H9 (cell line): ENCODE measurements around the gene FAM171A1. TPM values are rescaled to one million over a fixed set of nuclear protein-coding genes. Genes with fewer than 3 reads are reported as not detected.
"Not testable (repeated sequence)": the region's sequence is repeated elsewhere in the genome, so short reads cannot be mapped to it uniquely, and the experiment has no call there.

Experiments used
- DNase-seq: peaks from one replicate; pipeline ENCODE4 v3.0.0-alpha.2; 2017
- H2AFZ ChIP-seq: one replicate; pipeline ENCODE4 v1.6.1; 2013; ENCODE audit warnings: mild to moderate bottlenecking, low read length, control low read depth, moderate library complexity
- H2AK5ac ChIP-seq: 2 replicates; pipeline ENCODE4 v1.6.1; 2013; ENCODE audit warnings: low read length, control low read depth, mixed read lengths; ENCODE audit not compliant: insufficient read length
- H2BK120ac ChIP-seq: one replicate; pipeline ENCODE4 v1.6.1; 2013; ENCODE audit warnings: low read depth, mild to moderate bottlenecking, low read length, control low read depth, inconsistent platforms; ENCODE audit not compliant: poor library complexity, severe bottlenecking
- H2BK12ac ChIP-seq: 2 replicates; pipeline ENCODE4 v1.6.1; 2013; ENCODE audit warnings: low read length, control low read depth, mixed read lengths, low read depth; ENCODE audit not compliant: insufficient read length
- H2BK15ac ChIP-seq: 2 replicates; pipeline ENCODE4 v1.6.1; 2013; ENCODE audit warnings: low read depth, low read length, control low read depth
- H2BK20ac ChIP-seq: one replicate; pipeline ENCODE4 v1.6.1; 2013; ENCODE audit warnings: low read depth, mild to moderate bottlenecking, low read length, control low read depth, inconsistent platforms; ENCODE audit not compliant: poor library complexity, severe bottlenecking
- H2BK5ac ChIP-seq: 2 replicates; pipeline ENCODE4 v1.6.1; 2013; ENCODE audit warnings: low read length, control low read depth, mixed read lengths; ENCODE audit not compliant: insufficient read length
- H3K14ac ChIP-seq: 2 replicates; pipeline ENCODE4 v1.6.1; 2013; ENCODE audit warnings: low read length, control low read depth; ENCODE audit not compliant: insufficient read depth
- H3K18ac ChIP-seq: 2 replicates; pipeline ENCODE4 v1.6.1; 2013; ENCODE audit warnings: low read depth, mild to moderate bottlenecking, mixed read lengths, low read length, control low read depth; ENCODE audit not compliant: insufficient read length
- H3K23ac ChIP-seq: 2 replicates; pipeline ENCODE4 v1.6.1; 2013; ENCODE audit warnings: low read length, control low read depth, mixed read lengths, low read depth; ENCODE audit not compliant: insufficient read length
- H3K23me2 ChIP-seq: 2 replicates; pipeline ENCODE4 v1.6.1; 2013; ENCODE audit warnings: low read depth, mild to moderate bottlenecking, mixed read lengths, low read length, control low read depth; ENCODE audit not compliant: insufficient read length, poor library complexity, severe bottlenecking
- H3K27ac ChIP-seq: 2 replicates; pipeline ENCODE4 v1.5.1; 2013; ENCODE audit warnings: low read length, control low read depth, mixed read lengths, low read depth; ENCODE audit not compliant: insufficient read length
- H3K27me3 ChIP-seq: 2 replicates; pipeline ENCODE4 v1.6.1; 2013; ENCODE audit warnings: low read length, control low read depth, inconsistent platforms; ENCODE audit not compliant: insufficient read depth
- H3K4ac ChIP-seq: 2 replicates; pipeline ENCODE4 v1.6.1; 2013; ENCODE audit warnings: low read depth, mild to moderate bottlenecking, control low read depth, inconsistent platforms, low read length, moderate library complexity
- H3K4me1 ChIP-seq: 2 replicates; pipeline ENCODE4 v1.6.1; 2013; ENCODE audit warnings: low read length, control low read depth, inconsistent platforms; ENCODE audit not compliant: insufficient read depth
- H3K4me2 ChIP-seq: 2 replicates; pipeline ENCODE4 v1.6.1; 2013; ENCODE audit warnings: low read length, control low read depth, mixed read lengths; ENCODE audit not compliant: insufficient read length, insufficient read depth
- H3K56ac ChIP-seq: 2 replicates; pipeline ENCODE4 v1.6.1; 2013; ENCODE audit warnings: low read depth, mild to moderate bottlenecking, mixed read lengths, low read length, control low read depth; ENCODE audit not compliant: insufficient read length
- H3K79me1 ChIP-seq: 2 replicates; pipeline ENCODE4 v1.6.1; 2013; ENCODE audit warnings: low read depth, mild to moderate bottlenecking, moderate library complexity, low read length, control low read depth, inconsistent platforms; ENCODE audit not compliant: insufficient read depth, poor library complexity, severe bottlenecking
- H3K79me2 ChIP-seq: 2 replicates; pipeline ENCODE4 v1.6.1; 2013; ENCODE audit warnings: low read length, control low read depth, inconsistent platforms; ENCODE audit not compliant: insufficient read depth
- H3K9ac ChIP-seq: 2 replicates; pipeline ENCODE4 v1.6.1; 2013; ENCODE audit warnings: low read length, control low read depth, mixed read lengths; ENCODE audit not compliant: insufficient read length; ENCODE audit errors: extremely low read depth
- H3K9me3 ChIP-seq: one replicate; pipeline ENCODE4 v1.6.1; 2013; ENCODE audit warnings: low read depth, low read length, inconsistent platforms; ENCODE audit not compliant: control insufficient read depth
- H3T11ph ChIP-seq: one replicate; pipeline ENCODE4 v1.6.1; 2013; ENCODE audit warnings: mild to moderate bottlenecking, low read length, control low read depth, inconsistent platforms
- H4K20me1 ChIP-seq: one replicate; pipeline ENCODE4 v1.6.1; 2013; ENCODE audit not compliant: control insufficient read depth, insufficient read length, insufficient read depth
- H4K5ac ChIP-seq: 2 replicates; pipeline ENCODE4 v1.6.1; 2013; ENCODE audit warnings: low read depth, mild to moderate bottlenecking, mixed read lengths, low read length, control low read depth; ENCODE audit not compliant: insufficient read length
- H4K8ac ChIP-seq: replicated peaks from 2 replicates; pipeline ENCODE4 v1.6.1; 2013; ENCODE audit warnings: low read length, control low read depth, mixed read lengths, low read depth; ENCODE audit not compliant: insufficient read length
- H4K91ac ChIP-seq: 2 replicates; pipeline ENCODE4 v1.6.1; 2013; ENCODE audit warnings: low read depth, mild to moderate bottlenecking, moderate library complexity, mixed read lengths, low read length, control low read depth; ENCODE audit not compliant: insufficient read length
- H3K27ac Mint-ChIP-seq, 3 experiments: 2 replicates in 2 of 3; 3 replicates in 1 of 3; pipeline ENCODE4 v1.8.0; 2020 to 2021; ENCODE audit warnings: mixed read lengths in 3 of 3, mild to moderate bottlenecking in 1 of 3, moderate library complexity in 1 of 3
- H3K27me3 Mint-ChIP-seq: 2 replicates; pipeline ENCODE4 v1.8.0; 2021; ENCODE audit warnings: low read depth, mild to moderate bottlenecking, moderate library complexity, mixed read lengths
- H3K36me3 Mint-ChIP-seq, 3 experiments: 2 replicates in 2 of 3; 3 replicates in 1 of 3; pipeline ENCODE4 v1.8.0; 2020 to 2021; ENCODE audit warnings: low read depth in 3 of 3, mixed read lengths in 3 of 3; ENCODE audit not compliant: insufficient read depth in 1 of 3
- H3K4me1 Mint-ChIP-seq, 2 experiments: 2 replicates each; pipeline ENCODE4 v1.8.0; 2020; ENCODE audit warnings: mixed read lengths in 2 of 2
- H3K4me3 Mint-ChIP-seq, 2 experiments: 2 replicates in 1 of 2; 3 replicates in 1 of 2; pipeline ENCODE4 v1.8.0; 2020 to 2021; ENCODE audit warnings: mild to moderate bottlenecking in 2 of 2, mixed read lengths in 2 of 2, moderate library complexity in 1 of 2
- H3K9me3 Mint-ChIP-seq, 2 experiments: 2 replicates in 1 of 2; 3 replicates in 1 of 2; pipeline ENCODE4 v1.8.0; 2020; ENCODE audit warnings: mild to moderate bottlenecking in 2 of 2, mixed read lengths in 2 of 2, moderate library complexity in 1 of 2
- CTCF ChIP-seq: fragments of 200-600 bp; sonication (generic); conservative IDR thresholded peaks from 3 replicates; pipeline ENCODE4 v1.8.0; 2021; ENCODE audit warnings: antibody characterized with exemption, mild to moderate bottlenecking
- WGBS: extraction: QIAGEN DNeasy Blood & Tissue Kit; methylation state at CpG from one replicate; pipeline ENCODE4 v1.1.7; 2013; ENCODE audit warnings: missing lambda C conversion rate, low lambda C conversion rate, mixed read lengths; ENCODE audit not compliant: insufficient read length; ENCODE audit errors: extremely low coverage; 5-methylcytosine and 5-hydroxymethylcytosine counted together
- total RNA-seq: library from RNA; stranded (reverse); gene quantifications from 2 replicates; pipeline ENCODE4 v1.2.1, GENCODE V29; 2021

Gene FAM171A1
- total RNA-seq, 1 experiment from 2014 or later: 37.4 TPM

GRCh38 chr10:15208221-15208620 is 162.9 kb downstream of the FAM171A1 start:
- no peak overlapping the region for H3K4me3 Mint-ChIP-seq

GRCh38 chr10:15207410-15207809 is 163.7 kb downstream of the FAM171A1 start:
- not testable (repeated sequence) for H3K9me3 ChIP-seq, H3K79me2 ChIP-seq, H3K23ac ChIP-seq, H4K20me1 ChIP-seq, H3K14ac ChIP-seq, H3K23me2 ChIP-seq, H3K4ac ChIP-seq, H4K5ac ChIP-seq, H3K4me2 ChIP-seq, H4K91ac ChIP-seq, H3K27me3 Mint-ChIP-seq, H3K4me1 ChIP-seq, H4K8ac ChIP-seq, H2BK120ac ChIP-seq, DNase-seq, H2AK5ac ChIP-seq, H3K56ac ChIP-seq, H3K4me3 Mint-ChIP-seq, H2BK12ac ChIP-seq, H3K18ac ChIP-seq, H3K9ac ChIP-seq, H3T11ph ChIP-seq, H2BK5ac ChIP-seq, H3K36me3 Mint-ChIP-seq, H3K79me1 ChIP-seq, H2BK15ac ChIP-seq, H3K27ac ChIP-seq, H3K9me3 Mint-ChIP-seq, H3K27ac Mint-ChIP-seq, H2BK20ac ChIP-seq, H3K27me3 ChIP-seq, H2AFZ ChIP-seq
- no CpG with 5 or more reads among the region's 4 CpGs for WGBS
- peaks cover 16 to 21% of the 10 kb centered on the region in 2 experiments for H3K4me1 Mint-ChIP-seq

More at GRCh38 chr10:15208221-15208620, 162.9 kb downstream of the FAM171A1 start:
- Histone ChIP-seq H2BK5ac (no peak overlapping the region), H2AK5ac (no peak overlapping the region), H4K91ac (no peak overlapping the region), H3K23ac (no peak overlapping the region), H3K18ac (no peak overlapping the region), H3K27me3 (no peaks in the 10 kb centered on the region; the same call in 1 of the 2 replicates), H3K14ac (no peak overlapping the region), H2AFZ (no peak overlapping the region), H2BK15ac (no peak overlapping the region), H3K4ac (no peak overlapping the region), H3K9ac (no peak overlapping the region), H3K23me2 (no peaks in the 10 kb centered on the region), H4K20me1 (no peaks in the 10 kb centered on the region), H3K4me1 (no peaks in the 10 kb centered on the region; the same call in 1 of the 2 replicates), H3K56ac (no peak overlapping the region), H4K8ac (no peak overlapping the region), H3T11ph (no peak overlapping the region), H2BK20ac (no peak overlapping the region), H3K9me3 (no peaks in the 10 kb centered on the region), H3K4me2 (no peak overlapping the region), H3K27ac (no peak overlapping the region), H2BK120ac (no peak overlapping the region), H3K79me1 (no peaks in the 10 kb centered on the region), H4K5ac (no peak overlapping the region), H3K79me2 (no peaks in the 10 kb centered on the region), H2BK12ac (no peak overlapping the region)
- no peak for TF ChIP-seq CTCF
- no CpG with 5 or more reads among the region's 2 CpGs for WGBS
- DNase-seq: no peak
- Mint-ChIP-seq H3K4me1 (peaks cover 9 to 17% of the 10 kb centered on the region in 2 experiments), H3K27me3 (no peaks in the 10 kb centered on the region), H3K36me3 (peaks cover 2 to 16% (median 6%) of the 10 kb centered on the region in 3 experiments; a peak in 6 of 7 replicates), H3K9me3 (no peaks in the 10 kb centered on the region), H3K27ac (no peak overlapping the region)
